AG04450 (cell line): Measurements from ENCODE around the gene ZDHHC11. TPM values are rescaled to one million over a fixed set of nuclear protein-coding genes. Genes with fewer than 3 reads are reported as not detected.
"Not testable (repeated sequence)": the region's sequence is repeated elsewhere in the genome, so short reads cannot be mapped to it uniquely, and the experiment has no call there.

Experiments
- CTCF ChIA-PET: fragments of 300-600, 350-600 bp; formaldehyde crosslinking; extraction: SDS; loops from one replicate; lab custom pipeline; 2022; ENCODE audit warnings: antibody characterized with exemption, inconsistent platforms; lab: Charles Lee
- POLR2A ChIA-PET: fragments of 350-600 bp; formaldehyde crosslinking; extraction: SDS; loops from one replicate; lab custom pipeline; 2021; ENCODE audit warnings: antibody characterized with exemption, inconsistent platforms; lab: Yijun Ruan, JAX
- DNase-seq: peaks from one replicate; pipeline ENCODE4 v3.0.0-alpha.2; 2011; ENCODE audit warnings: low read depth, low spot score
- H3K27ac ChIP-seq: one replicate; pipeline ENCODE4 v1.5.1; 2012; ENCODE audit warnings: low read depth, low read length, control low read depth
- H3K27me3 ChIP-seq: one replicate; pipeline ENCODE4 v1.6.0; 2012; ENCODE audit warnings: low read length; ENCODE audit not compliant: control insufficient read depth, insufficient read depth
- H3K4me3 ChIP-seq: 2 replicates; pipeline ENCODE4 v1.5.1; 2011; ENCODE audit warnings: mild to moderate bottlenecking, low read depth, low read length, control low read depth
- H3K9me3 ChIP-seq: 2 replicates; pipeline ENCODE4 v1.5.1; 2012; ENCODE audit warnings: low read length; ENCODE audit not compliant: control insufficient read depth, insufficient read depth
- CTCF ChIP-seq: IDR thresholded peaks from 2 replicates; pipeline ENCODE4 v1.5.1; 2011; ENCODE audit warnings: low read depth, low read length, control low read depth, inconsistent platforms
- polyA plus RNA-seq: library from polyadenylated mRNA; depleted of rRNA; stranded (reverse); fragments of >200 nt; gene quantifications from 2 replicates; pipeline ENCODE4 v1.2.3, GENCODE V29; 2011

Gene ZDHHC11
- polyA plus RNA-seq, 1 experiment: 0.26 TPM

- H3K27ac ChIP-seq, H3K9me3 ChIP-seq, DNase-seq, H3K4me3 ChIP-seq, H3K27me3 ChIP-seq, CTCF ChIA-PET, POLR2A ChIA-PET: not testable (repeated sequence)
These were observed 71.8 kb downstream of the ZDHHC11 start for GRCh38 chr5:778967-779366.

- POLR2A ChIA-PET, CTCF ChIA-PET, H3K27me3 ChIP-seq, DNase-seq, H3K27ac ChIP-seq, H3K9me3 ChIP-seq, H3K4me3 ChIP-seq: not testable (repeated sequence)
These were observed 72.4 kb downstream of the ZDHHC11 start for GRCh38 chr5:778421-778820.

GRCh38 chr5:777756-778161, 73.0 kb downstream of the ZDHHC11 start:
- CTCF ChIA-PET: no interaction called here
- no peak for DNase-seq
- Histone ChIP-seq H3K27ac (no peak overlapping the region), H3K4me3 (no peak overlapping the region), H3K9me3 (no peaks in the 10 kb centered on the region; the same call in 1 of the 2 replicates), H3K27me3 (peaks cover 3% of the 10 kb centered on the region)
- no peak for TF ChIP-seq CTCF
- POLR2A ChIA-PET: no interaction called here

GRCh38 chr5:776862-777711, 73.7 kb downstream of the ZDHHC11 start:
- ChIA-PET CTCF (no interaction called here), POLR2A (no interaction called here)
- no peak overlapping the region for H3K27ac ChIP-seq
- H3K9me3 ChIP-seq: no peaks in the 10 kb centered on the region; the same call in 1 of the 2 replicates
- TF ChIP-seq CTCF: no peak
- no peak overlapping the region for H3K4me3 ChIP-seq
- H3K27me3 ChIP-seq: peaks cover 3% of the 10 kb centered on the region
- no peak for DNase-seq

GRCh38 chr5:775961-776861, 74.6 kb downstream of the ZDHHC11 start:
- no peaks in the 10 kb centered on the region; the same call in 1 of the 2 replicates for H3K9me3 ChIP-seq
- ChIA-PET CTCF (no interaction called here), POLR2A (interaction anchor here (0.6 kb wide), 1 partner anchor 908 kb away, joined by 3 read pairs; no protein-coding TSS in a partner anchor)
- H3K4me3 ChIP-seq: no peak overlapping the region
- peaks cover 3% of the 10 kb centered on the region for H3K27me3 ChIP-seq
- DNase-seq: no peak
- TF ChIP-seq CTCF: no peak
- no peak overlapping the region for H3K27ac ChIP-seq

- H3K27ac ChIP-seq, H3K27me3 ChIP-seq, CTCF ChIA-PET, H3K4me3 ChIP-seq, DNase-seq, H3K9me3 ChIP-seq: not testable (repeated sequence)
- POLR2A ChIA-PET: interaction anchor here (0.6 kb wide), 1 partner anchor 909 kb away, joined by 3 read pairs; no protein-coding TSS in a partner anchor
These were observed 75.2 kb downstream of the ZDHHC11 start for GRCh38 chr5:775595-775960.

GRCh38 chr5:774854-775505, 75.8 kb downstream of the ZDHHC11 start:
- H3K9me3 ChIP-seq, H3K27me3 ChIP-seq, H3K27ac ChIP-seq, POLR2A ChIA-PET, H3K4me3 ChIP-seq, CTCF ChIA-PET, DNase-seq: not testable (repeated sequence)

- POLR2A ChIA-PET, H3K9me3 ChIP-seq, H3K27ac ChIP-seq, H3K27me3 ChIP-seq, CTCF ChIA-PET, H3K4me3 ChIP-seq, DNase-seq: not testable (repeated sequence)
These were observed 76.5 kb downstream of the ZDHHC11 start for GRCh38 chr5:774304-774703.
